Ishikawa (cell line): ENCODE data around the gene ICA1L.

Source experiments
- CEBPB ChIP-seq: IDR thresholded peaks from 2 replicates; pipeline ENCODE4 v1.6.1; 2012
- CREB1 ChIP-seq: IDR thresholded peaks from 2 replicates; pipeline ENCODE4 v1.6.1; 2012; ENCODE audit warnings: low read depth
- EGR1 ChIP-seq: IDR thresholded peaks from 2 replicates; pipeline ENCODE4 v1.6.1; 2012
- EP300 ChIP-seq: IDR thresholded peaks from 2 replicates; pipeline ENCODE4 v1.6.1; 2012; ENCODE audit warnings: borderline replicate concordance
- FOXM1 ChIP-seq: IDR thresholded peaks from 2 replicates; pipeline ENCODE4 v1.6.1; 2012; ENCODE audit warnings: low read depth, borderline replicate concordance
- MAX ChIP-seq: IDR thresholded peaks from 2 replicates; pipeline ENCODE4 v1.6.1; 2012
- NFIC ChIP-seq: IDR thresholded peaks from 2 replicates; pipeline ENCODE4 v1.6.1; 2012
- RAD21 ChIP-seq: IDR thresholded peaks from 2 replicates; pipeline ENCODE4 v1.6.1; 2012; ENCODE audit warnings: low read depth
- REST ChIP-seq: IDR thresholded peaks from 2 replicates; pipeline ENCODE4 v1.6.1; 2012; ENCODE audit warnings: low read depth, mild to moderate bottlenecking
- TAF1 ChIP-seq: IDR thresholded peaks from 2 replicates; pipeline ENCODE4 v1.6.1; 2012; ENCODE audit warnings: low read depth, mild to moderate bottlenecking
- TCF12 ChIP-seq: IDR thresholded peaks from 2 replicates; pipeline ENCODE4 v1.6.1; 2012; ENCODE audit warnings: low read depth
- TEAD4 ChIP-seq: IDR thresholded peaks from 2 replicates; pipeline ENCODE4 v1.6.1; 2012
- YY1 ChIP-seq: IDR thresholded peaks from 2 replicates; pipeline ENCODE4 v1.6.1; 2012; ENCODE audit warnings: low read depth
- ZBTB7A ChIP-seq: IDR thresholded peaks from 2 replicates; pipeline ENCODE4 v1.6.1; 2012; ENCODE audit warnings: low read depth
- TF ChIP-seq, protein P1 (sequence below): IDR thresholded peaks from 2 replicates; pipeline ENCODE4 v1.6.1; 2012

The ICA1L gene

GRCh38 chr2:202817771-202818170, 53.8 kb downstream of the ICA1L start:
- no peak for TF ChIP-seq CEBPB
- TF ChIP-seq, protein P1, sequence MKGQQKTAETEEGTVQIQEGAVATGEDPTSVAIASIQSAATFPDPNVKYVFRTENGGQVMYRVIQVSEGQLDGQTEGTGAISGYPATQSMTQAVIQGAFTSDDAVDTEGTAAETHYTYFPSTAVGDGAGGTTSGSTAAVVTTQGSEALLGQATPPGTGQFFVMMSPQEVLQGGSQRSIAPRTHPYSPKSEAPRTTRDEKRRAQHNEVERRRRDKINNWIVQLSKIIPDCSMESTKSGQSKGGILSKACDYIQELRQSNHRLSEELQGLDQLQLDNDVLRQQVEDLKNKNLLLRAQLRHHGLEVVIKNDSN = no peak
- no peak for TF ChIP-seq EP300
- no peak for TF ChIP-seq YY1
- TF ChIP-seq FOXM1 = no peak

DNA sequence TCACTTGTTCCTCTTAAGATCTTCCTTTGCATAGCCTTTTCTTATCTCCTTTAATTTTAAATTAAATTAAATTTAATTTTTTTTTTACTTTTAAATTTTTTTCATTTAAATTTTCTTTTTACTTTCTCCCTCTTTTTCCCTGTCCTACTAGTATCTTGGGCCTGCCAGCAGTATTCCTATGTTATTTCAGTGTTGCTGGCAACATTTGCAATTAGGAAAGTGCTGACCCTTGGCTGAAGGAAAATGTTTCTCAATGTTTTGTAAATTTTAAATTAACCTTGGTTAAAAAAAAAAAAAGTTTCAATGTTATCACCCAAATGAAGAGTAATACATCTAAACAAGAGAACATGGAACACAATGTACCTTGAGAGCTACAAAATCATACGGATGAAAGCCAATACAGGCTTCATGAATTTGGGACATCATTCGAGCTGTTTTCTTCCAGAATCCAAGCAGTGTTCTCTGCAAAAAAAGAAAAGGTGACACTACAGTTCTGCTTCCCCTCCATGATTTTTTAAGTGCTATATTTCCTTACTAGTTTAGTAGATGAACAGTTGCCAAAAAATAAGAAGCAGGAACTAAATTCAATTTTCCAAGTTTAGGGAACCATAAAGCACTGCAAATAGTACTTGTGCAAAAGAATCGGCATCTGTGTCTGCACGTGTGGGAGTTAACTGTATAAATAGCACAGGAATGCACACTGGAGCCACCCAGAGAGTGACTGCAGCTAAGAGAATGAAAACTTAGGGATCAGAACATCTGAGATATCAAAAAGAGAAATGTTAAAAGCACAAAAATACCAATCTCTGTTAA, 55.8 kb downstream of the ICA1L start:
- TF ChIP-seq EP300 (no peak), YY1 (no peak), CREB1 (no peak), REST (no peak), EGR1 (no peak)

DNA sequence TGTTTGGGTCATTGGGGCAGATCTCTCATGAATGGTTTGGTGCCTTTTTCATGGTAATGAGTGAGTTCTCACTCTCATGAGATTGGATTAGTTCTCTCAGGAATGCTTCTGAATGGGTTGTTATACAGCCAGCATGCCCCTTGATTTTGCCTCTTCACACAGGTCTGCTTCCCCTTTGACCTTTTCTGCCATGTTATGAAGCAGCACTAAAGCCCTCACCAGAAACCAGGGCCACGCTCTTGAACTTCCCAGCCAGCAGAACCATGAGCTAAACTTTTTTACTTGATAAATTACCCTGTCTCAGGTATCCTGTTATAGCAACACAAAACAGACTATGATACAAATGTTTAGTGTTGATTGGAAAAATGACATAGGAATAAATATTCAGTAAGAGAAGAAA, 57.3 kb downstream of the ICA1L start:
- TF ChIP-seq FOXM1 = no peak
- no peak for TF ChIP-seq CEBPB
- TF ChIP-seq YY1 = no peak

DNA sequence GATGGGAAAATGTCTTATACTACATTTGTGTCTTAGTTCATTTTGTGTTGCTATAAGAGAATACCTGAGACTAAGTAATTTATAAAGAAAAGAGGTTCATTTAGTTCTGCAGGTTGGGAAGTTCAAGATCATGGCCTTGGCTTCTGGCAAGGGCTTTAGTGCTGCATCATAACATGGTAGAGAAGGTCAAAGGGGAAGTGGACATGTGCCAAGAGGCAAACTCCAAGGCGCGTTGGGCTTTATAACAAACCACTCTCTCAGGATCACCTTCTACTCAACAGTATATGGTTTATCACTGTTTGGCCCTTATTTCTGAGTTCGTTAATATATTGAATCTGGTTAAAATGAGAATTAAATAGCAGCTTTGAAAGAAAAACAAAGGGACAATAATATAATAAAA, 58.2 kb downstream of the ICA1L start:
- TF ChIP-seq EGR1 = no peak
- no peak for TF ChIP-seq TCF12
- TF ChIP-seq CREB1 = no peak
- no peak for TF ChIP-seq TAF1
- no peak for TF ChIP-seq EP300
- TF ChIP-seq TEAD4 = no peak

DNA sequence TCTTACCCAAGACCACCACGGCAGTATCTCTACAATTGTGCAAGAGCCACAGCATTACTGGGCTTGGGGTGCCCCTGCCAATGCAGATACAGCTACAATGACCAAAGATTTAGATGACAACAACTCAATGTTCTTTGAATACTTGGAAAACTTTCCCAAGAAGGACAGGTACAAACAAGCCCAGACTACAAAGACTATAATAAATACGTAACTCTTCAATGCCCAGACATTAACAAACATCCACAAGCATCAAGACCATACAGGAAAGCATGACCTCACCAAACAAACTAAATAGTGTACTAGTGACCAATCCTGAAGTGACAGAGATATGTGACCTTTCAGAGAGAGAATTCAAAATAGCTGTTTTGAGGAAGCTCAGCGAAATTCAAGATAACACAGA, 62.8 kb downstream of the ICA1L start:
- TF ChIP-seq YY1 (no peak), TAF1 (no peak), ZBTB7A (no peak), CREB1 (no peak), EGR1 (no peak)

- TF ChIP-seq NFIC = peak; percentile 77
- TF ChIP-seq MAX = peak; percentile 46; the same call in 1 of the 2 replicates
- TF ChIP-seq, protein P1 = peak; percentile 78
- peak; percentile 45; the same call in 1 of the 2 replicates for TF ChIP-seq TEAD4
Measured at GRCh38 chr2:202807431-202808138, 64.0 kb downstream of the ICA1L start.

DNA sequence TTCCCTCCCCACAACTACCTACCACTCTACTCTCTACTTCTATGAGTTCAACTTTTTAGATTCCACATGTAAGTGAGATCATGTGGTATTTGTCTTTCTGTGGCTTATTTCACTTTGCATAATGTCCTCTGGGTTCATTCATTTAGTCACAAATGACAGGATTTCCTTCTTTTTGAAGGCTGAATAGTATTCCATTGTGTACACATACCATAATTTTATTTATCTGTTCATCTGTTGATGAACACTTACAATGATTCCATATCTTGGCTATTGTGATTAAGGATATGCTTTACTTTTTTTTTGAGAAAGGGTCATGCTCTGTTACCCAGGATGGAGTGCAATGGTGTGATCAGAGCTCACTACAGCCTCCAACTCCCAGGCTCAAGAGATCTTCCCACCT, 73.6 kb downstream of the ICA1L start:
- TF ChIP-seq NFIC (no peak), YY1 (no peak), TAF1 (no peak), EP300 (no peak)

DNA sequence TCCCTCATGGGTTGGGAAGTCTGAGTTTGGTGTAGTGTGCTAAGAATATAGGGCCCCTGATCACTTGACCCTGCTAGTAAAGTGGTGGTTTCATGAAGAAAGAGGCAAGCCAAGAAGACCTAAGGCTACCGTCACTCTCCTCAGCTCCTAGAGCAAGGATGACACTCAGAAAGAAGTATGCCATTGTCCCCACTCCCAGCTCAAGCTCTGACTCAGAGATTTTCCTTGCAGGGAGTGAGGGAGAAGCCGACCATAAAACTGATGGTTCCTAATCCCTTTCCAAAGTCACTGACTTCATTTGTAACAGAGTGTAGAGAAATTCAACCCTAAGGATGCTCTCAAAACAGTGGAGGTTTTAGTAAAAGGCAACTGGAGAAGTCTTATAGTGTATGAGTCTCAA, 80.9 kb downstream of the ICA1L start:
- TF ChIP-seq EP300 = no peak
- TF ChIP-seq NFIC = no peak
- TF ChIP-seq, protein P1 = no peak
- no peak for TF ChIP-seq YY1
- TF ChIP-seq EGR1 = no peak
- TF ChIP-seq REST = no peak
- no peak for TF ChIP-seq FOXM1
- TF ChIP-seq TCF12 = no peak
- TF ChIP-seq RAD21 = no peak
- no peak for TF ChIP-seq TAF1
- no peak for TF ChIP-seq TEAD4
- no peak for TF ChIP-seq MAX
- TF ChIP-seq ZBTB7A = no peak
- no peak for TF ChIP-seq CREB1
- TF ChIP-seq CEBPB = no peak
